HL-60 (cell line): ENCODE data around the gene ADAMTS4.

Experiments
- POLR2AphosphoS5 ChIP-seq: IDR thresholded peaks from 2 replicates; pipeline ENCODE4 v1.6.1; 2012; ENCODE audit warnings: low read depth
- SPI1 ChIP-seq: IDR thresholded peaks from 2 replicates; pipeline ENCODE4 v1.6.1; 2012; ENCODE audit warnings: low read depth, mild to moderate bottlenecking, borderline replicate concordance
- TF ChIP-seq, protein P1 (sequence below): IDR thresholded peaks from one replicate; pipeline ENCODE4 v1.5.1; 2011; ENCODE audit warnings: low read length, control low read depth, inconsistent platforms; ENCODE audit not compliant: insufficient read depth

DNA sequence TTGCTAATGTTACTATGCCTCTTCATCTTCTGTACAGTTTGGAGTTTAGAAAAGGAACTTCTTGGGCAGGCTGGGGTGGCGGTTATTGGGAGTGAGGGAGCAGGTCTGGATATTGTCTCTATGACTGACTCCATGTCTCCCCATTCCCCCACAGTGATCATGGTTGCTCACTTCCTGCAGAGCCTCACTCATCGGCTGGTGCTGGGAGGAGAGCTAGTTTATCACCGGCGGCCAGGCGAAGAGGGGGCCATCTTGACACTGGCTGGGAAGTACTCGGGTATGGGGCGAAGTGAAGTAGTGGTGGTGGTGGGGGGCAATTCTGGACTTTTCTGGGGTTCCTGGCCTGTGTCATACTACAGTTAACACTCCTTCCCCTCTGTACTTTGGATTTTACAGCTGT, 29.2 kb upstream of the ADAMTS4 start:
- TF ChIP-seq, protein P1, sequence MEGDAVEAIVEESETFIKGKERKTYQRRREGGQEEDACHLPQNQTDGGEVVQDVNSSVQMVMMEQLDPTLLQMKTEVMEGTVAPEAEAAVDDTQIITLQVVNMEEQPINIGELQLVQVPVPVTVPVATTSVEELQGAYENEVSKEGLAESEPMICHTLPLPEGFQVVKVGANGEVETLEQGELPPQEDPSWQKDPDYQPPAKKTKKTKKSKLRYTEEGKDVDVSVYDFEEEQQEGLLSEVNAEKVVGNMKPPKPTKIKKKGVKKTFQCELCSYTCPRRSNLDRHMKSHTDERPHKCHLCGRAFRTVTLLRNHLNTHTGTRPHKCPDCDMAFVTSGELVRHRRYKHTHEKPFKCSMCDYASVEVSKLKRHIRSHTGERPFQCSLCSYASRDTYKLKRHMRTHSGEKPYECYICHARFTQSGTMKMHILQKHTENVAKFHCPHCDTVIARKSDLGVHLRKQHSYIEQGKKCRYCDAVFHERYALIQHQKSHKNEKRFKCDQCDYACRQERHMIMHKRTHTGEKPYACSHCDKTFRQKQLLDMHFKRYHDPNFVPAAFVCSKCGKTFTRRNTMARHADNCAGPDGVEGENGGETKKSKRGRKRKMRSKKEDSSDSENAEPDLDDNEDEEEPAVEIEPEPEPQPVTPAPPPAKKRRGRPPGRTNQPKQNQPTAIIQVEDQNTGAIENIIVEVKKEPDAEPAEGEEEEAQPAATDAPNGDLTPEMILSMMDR = no peak
- TF ChIP-seq POLR2AphosphoS5 (no peak), SPI1 (no peak)
